RPMI7951 (cell line): Measurements from ENCODE around the gene EBI3. TPM values are rescaled to one million over a fixed set of nuclear protein-coding genes. Genes with fewer than 3 reads are reported as not detected.
"Not testable (repeated sequence)": the region's sequence is repeated elsewhere in the genome, so short reads cannot be mapped to it uniquely, and the experiment has no call there.

Experiments
- DNase-seq: peaks from one replicate; pipeline ENCODE4 v3.0.0-alpha.2; 2012; ENCODE audit warnings: low read depth
- total RNA-seq: library from RNA; depleted of rRNA; stranded (reverse); fragments of >200 nt; shearing (Covaris generic); gene quantifications from 2 replicates; pipeline ENCODE4 v1.2.3, GENCODE V29; 2014

The EBI3 gene
- total RNA-seq, 1 experiment from 2014 or later = 1.1 TPM

DNA sequence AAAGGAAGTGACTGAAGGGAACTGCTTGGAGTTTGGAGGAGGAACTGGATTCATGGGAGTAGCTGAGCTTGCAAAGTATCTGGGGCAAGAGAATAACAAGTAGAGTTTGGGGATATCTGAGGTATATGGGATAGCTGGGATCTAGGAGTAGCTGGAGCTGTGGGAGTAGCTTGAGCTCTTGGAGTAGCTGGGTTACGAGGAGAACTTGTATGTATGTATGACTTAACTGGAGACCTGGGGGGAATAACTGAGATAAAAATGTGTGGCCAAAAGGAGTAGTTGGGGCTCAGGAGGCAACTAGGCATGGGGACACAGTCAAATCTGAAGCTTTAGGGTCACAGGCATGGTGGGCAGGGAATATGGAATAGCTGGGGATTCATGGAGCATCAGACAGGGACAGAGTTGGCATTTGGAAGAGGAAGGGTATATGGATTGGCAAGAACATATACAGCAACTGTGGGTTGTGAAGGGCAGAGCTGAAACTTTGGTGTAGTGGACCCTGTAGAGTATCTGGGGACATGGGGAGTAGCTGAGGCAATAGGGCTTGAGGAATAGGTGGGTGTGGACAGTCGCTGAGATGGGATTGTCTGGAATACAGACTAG is 28.3 kb upstream of the EBI3 start:
- DNase-seq = no peak

DNA sequence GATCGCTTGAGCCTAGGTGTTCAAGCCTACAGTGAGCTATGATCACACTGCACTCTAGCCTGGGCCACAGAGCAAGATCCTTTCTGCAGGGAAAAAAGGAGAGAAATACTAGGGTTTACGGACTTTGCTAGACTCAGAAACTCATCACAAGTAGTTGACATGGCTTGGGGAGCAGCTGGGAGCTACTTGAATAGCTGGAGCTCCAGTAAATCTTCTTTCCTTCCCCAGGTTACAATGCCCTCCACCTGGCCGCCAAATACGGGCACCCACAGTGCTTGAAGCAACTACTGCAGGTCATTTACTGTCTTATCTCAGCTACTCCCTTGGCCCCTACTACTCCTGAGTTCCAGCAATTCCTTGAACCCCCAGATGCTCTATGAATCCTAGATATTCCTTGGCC is 27.5 kb upstream of the EBI3 start:
- no peak for DNase-seq

GRCh38 chr19:4206818-4207484 is 22.4 kb upstream of the EBI3 start:
- peak; percentile 46 for DNase-seq

DNA sequence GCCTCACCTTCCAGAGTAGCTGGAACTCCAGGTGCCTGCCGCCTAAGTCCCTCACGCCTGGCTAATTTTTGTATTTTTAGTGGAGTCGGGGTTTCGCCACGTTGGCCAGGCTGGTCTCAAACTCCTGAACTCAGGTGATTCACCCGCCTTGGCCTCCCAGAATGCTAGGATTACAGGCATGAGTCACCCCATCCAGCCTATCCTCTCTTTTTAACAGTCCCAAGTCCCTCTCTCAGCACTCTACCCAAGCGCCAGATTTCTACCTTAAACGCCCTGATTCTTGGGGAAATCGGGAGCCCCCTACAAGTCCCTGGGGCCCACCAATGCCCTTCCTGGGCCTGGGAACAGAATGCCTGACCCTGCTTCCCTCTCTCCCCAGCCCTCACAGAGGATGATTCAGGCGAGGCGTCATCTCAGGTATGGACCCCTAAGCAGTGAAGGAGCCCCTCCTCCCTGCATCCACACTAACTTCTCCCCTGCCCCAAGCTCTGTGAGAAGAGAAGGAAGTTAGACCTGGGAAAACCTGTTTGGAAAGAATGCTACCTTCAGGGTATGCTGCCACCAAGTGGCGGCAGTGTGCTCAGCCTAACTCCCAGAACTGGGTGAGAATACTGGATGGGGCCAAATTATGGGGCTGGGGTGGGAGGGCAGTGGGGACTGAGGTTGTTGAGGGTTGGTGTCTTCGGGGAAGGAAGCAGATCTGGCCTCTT is 20.8 kb upstream of the EBI3 start:
- peak; percentile 40 for DNase-seq

DNA sequence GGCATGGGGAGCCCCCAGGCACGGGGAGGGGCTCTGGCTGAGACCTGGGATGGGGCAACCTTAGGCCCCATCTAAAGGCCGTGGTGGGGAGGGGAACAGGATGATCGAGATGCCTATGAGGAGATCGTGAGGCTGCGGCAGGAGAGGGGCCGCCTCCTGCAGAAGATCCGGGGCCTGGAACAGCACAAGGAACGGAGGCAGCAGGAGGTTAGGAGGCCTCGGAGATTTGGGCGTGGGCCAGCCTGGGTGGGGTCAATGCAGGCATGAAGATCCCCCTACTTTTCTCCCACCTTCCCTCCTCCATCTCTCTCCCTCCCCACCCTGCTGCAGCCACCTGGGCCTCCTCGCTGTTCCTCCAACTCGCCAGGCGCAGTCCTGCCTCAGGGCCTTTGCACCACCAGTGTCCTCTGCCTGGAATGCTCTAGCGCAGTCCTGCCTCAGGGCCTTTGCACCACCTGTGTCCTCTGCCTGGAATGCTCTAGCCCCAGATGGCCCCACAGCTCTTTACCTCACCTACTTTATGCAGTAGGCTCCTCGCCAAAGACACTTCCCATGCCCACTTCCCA is 19.1 kb upstream of the EBI3 start:
- DNase-seq = no peak

DNA sequence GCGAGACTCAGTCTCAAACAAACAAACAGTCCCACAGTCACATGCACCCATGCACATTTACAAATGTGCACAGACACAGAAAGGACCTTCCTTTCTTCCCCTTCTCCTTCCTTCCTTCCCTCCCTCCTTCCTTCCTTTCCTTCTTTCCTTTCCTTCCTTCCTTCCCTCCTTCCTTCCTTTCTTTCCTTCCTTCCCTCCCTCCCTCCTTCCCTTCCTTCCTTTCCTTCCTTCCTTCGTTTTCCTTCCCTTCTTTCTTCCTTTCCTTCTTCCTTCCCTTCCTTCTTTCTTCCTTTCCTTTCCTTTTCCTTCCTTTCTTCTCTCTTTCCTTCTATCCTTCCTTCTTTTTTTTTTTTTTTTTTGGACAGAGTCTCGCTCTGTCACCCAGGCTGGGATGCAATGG is 16.2 kb upstream of the EBI3 start:
- DNase-seq = no peak

DNA sequence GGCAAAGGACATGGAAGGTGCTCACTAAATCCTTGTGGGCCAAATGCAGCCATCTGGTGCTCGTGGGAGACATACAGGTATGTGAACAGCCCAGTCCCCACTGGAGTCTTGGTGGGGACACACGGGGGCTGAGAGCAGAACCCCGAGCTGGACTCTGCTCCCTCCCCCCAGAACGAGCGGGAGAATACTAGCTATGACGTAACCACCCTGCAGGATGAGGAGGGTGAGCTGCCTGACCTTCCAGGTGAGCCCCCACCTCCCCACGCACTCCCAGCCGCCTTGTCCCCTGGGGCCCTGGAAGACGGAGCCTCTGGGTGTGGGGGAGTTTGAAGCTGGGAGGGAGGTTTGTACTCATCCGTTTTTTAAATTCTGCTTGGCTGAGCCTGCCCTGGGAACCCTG is 13.5 kb upstream of the EBI3 start:
- DNase-seq = no peak

DNA sequence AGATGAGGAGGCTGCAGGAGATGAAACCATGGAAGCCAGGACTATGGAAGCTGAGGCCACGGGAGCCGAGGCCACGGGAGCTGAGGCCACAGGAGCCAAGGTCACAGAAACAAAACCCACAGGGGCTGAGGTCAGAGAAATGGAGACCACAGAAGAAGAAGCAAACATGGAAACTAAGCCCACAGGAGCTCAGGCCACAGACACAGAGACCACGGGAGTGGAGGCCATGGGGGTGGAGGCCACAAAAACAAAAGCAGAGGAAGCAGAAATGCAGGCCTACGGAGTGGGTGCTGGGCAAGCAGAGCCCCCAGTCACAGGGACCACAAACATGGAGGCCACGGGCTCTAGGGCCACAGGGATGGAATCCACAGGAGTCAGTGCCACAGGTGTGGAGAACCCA is 12.5 kb upstream of the EBI3 start:
- DNase-seq = no peak

DNA sequence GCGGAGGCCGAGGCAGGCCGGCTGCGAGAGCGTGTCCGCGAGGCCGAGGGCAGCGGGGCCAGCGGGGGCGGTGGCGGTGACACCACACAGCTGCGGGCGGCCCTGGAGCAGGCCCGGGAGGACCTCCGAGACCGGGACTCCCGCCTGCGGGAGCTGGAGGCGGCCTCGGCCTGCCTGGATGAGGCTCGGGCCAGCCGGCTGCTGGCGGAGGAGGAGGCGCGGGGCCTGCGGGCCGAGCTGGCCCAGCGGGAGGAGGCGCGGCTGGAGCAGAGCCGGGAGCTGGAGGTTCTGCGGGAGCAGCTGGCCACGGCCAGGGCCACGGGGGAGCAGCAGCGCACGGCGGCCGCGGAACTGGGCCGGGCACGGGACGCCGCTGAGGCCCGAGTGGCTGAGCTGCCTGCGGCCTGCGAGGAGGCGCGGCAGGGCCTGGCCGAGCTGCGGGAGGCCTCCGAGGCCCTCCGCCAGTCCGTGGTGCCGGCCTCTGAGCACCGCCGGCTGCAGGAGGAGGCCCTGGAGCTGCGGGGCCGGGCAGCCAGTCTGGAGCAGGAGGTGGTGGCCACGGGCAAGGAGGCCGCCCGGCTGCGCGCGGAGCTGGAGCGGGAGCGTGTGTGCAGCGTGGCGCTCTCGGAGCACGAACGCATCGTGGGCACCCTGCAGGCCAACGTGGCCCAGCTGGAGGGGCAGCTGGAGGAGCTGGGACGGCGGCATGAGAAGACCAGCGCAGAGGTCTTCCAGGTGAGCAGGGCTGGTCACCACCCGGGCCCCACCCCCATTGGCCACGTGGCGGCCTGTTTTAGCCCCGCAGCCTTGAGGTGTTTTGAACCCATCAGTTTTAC is 11.7 kb upstream of the EBI3 start:
- no peak for DNase-seq

- not testable (repeated sequence) for DNase-seq
These were observed 10.8 kb upstream of the EBI3 start for GRCh38 chr19:4218523-4218922.

- no peak for DNase-seq
These were observed 9.1 kb upstream of the EBI3 start for GRCh38 chr19:4220188-4220587.

- peak; percentile 23 for DNase-seq
These were observed 4.9 kb upstream of the EBI3 start for GRCh38 chr19:4224470-4224869.

GRCh38 chr19:4225885-4226284 is 3.4 kb upstream of the EBI3 start:
- no peak for DNase-seq

- no peak for DNase-seq
These were observed 1.6 kb upstream of the EBI3 start for GRCh38 chr19:4227771-4228170.

DNA sequence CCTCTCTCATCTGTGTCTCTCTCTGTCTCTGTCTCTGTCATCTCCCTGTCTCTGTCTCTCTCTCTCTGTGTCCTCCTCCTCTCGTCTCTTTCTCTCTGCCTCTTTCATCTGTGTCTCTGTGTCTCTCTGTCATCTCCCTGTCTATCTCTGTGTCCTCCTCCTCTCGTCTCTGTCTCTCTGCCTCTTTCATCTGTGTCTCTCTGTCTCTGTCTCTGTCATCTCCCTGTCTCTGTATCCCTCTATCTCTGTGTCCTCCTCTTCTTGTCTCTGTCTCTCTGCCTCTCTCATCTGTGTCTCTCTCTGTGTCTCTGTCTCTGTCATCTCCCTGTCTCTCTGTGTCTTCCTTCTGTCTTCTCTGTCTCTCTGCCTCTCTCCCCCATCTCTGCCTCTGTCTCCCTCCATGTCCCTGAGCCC is 551 bp upstream of the EBI3 start:
- no peak for DNase-seq

GRCh38 chr19:4230237-4230636 is 914 bp downstream of the EBI3 start:
- not testable (repeated sequence) for DNase-seq

- not testable (repeated sequence) for DNase-seq
These were observed 2.2 kb downstream of the EBI3 start for GRCh38 chr19:4231521-4231920.

GRCh38 chr19:4232139-4232538 is 2.8 kb downstream of the EBI3 start:
- DNase-seq = not testable (repeated sequence)

DNA sequence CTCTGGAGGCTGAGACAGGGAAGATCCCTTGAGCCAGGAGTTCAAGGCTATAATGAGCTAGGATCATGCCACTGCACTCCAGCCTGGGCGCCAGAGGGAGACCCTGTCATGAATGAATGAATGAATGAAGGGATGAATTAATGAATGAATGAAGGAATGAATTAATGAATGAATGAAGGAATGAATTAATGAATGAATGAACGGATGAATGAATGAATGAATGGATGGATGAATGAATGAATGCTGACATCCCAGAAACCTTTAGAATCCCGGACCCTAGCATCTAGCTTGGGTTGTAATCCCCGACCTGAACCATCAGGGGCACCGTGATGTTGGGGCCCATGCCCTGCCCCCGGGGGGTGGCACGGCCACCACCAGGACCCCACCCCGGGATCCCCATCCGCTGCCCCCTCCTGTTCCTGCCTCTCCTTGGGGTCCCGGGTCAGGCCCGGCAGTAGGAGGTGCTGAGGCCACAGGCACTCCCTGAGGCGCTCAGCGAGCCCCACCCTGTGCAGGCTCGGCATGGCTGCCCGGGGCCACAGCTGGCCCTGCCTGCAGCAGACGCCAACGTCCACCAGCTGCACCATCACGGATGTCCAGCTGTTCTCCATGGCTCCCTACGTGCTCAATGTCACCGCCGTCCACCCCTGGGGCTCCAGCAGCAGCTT is 3.4 kb downstream of the EBI3 start:
- DNase-seq = peak; percentile 47

DNA sequence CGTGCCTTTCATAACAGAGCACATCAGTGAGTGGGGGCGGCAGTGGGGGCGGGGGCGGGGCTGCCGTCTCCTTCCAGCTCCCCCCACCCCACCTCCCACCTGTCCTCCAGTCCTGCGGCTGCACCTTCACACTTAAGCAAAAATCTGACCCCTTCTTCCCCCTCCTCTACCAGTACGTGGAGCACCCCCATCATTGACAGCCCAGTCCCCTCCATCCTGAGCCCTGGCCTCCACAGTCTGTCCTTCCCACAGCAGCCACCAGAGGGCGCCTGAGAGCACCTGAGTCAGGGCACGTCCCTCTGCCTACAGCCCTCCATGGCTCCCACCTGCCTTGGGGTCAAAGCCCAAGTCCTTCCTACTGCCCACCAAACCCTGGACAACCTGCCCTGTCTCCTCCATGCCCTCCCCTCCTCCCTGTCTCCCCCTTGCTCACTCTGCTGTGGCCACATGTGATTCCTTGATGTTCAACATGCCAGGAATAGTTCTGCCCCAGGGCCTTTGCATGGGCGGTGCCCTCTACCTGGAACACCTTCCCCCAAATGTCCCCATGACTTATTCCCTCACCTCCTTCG is 4.0 kb downstream of the EBI3 start:
- peak; percentile 33 for DNase-seq
